WTC11 (cell line): ENCODE measurements around the gene PAK6.

Source experiments
- SP1 ChIP-seq: sonication (generic); formaldehyde crosslinking; conservative IDR thresholded peaks from 2 replicates; pipeline ENCODE4 v1.8.1; 2022; ENCODE audit warnings: missing genetic modification reagents
- TF ChIP-seq, protein P1 (sequence below): fragments of 200-600 bp; IDR thresholded peaks from 2 replicates; pipeline ENCODE4 v1.8.0; 2022; ENCODE audit warnings: antibody characterized with exemption

DNA sequence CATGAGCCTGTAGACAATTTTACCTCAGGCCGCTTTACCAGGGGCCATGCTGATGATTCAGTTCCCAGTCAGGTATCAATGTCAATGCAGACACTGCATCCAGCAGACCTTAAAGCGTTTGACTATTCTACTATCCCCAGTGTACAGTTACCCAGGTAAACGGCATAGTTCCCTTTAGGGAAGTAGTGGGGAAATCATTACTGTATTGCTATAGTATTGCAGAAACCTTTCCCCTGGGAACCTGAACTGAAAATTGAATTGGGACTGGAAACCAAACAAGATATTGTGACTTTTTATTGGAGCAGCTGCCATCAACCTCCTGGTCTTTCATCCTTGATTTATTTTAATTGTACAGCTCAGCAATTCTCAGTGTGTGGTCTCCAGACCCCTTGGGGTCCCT is 78.1 kb downstream of the PAK6 start:
- TF ChIP-seq, protein P1, sequence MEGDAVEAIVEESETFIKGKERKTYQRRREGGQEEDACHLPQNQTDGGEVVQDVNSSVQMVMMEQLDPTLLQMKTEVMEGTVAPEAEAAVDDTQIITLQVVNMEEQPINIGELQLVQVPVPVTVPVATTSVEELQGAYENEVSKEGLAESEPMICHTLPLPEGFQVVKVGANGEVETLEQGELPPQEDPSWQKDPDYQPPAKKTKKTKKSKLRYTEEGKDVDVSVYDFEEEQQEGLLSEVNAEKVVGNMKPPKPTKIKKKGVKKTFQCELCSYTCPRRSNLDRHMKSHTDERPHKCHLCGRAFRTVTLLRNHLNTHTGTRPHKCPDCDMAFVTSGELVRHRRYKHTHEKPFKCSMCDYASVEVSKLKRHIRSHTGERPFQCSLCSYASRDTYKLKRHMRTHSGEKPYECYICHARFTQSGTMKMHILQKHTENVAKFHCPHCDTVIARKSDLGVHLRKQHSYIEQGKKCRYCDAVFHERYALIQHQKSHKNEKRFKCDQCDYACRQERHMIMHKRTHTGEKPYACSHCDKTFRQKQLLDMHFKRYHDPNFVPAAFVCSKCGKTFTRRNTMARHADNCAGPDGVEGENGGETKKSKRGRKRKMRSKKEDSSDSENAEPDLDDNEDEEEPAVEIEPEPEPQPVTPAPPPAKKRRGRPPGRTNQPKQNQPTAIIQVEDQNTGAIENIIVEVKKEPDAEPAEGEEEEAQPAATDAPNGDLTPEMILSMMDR = no peak
- TF ChIP-seq SP1 (CRISPR knock-in tag) = no peak
